Cardiac fibroblast (primary cell): ENCODE data around the gene REN.

Experiments used
- DNase-seq, 2 donors: peaks; one replicate each; pipeline versions ENCODE4 v3.0.0 to v3.0.0-alpha.2; 2010; ENCODE audit warnings: low read depth in 2 of 2
- H3K4me3 ChIP-seq, 2 donors: replicated peaks in 1 of 2; 1 replicate in 1 of 2; 2 replicates in 1 of 2; pipeline ENCODE4 v1.5.1; 2011; ENCODE audit warnings: low read depth in 2 of 2, low read length in 2 of 2, mild to moderate bottlenecking in 2 of 2, moderate library complexity in 1 of 2
- CTCF ChIP-seq: IDR thresholded peaks from one replicate; pipeline ENCODE4 v1.5.1; 2011; ENCODE audit warnings: low read depth, mild to moderate bottlenecking, low read length, inconsistent platforms

The REN gene

GRCh38 chr1:204136814-204137213, 29.3 kb downstream of the REN start:
- DNase-seq, result no peak
- no peak overlapping the region for H3K4me3 ChIP-seq
- TF ChIP-seq CTCF, result no peak

- TF ChIP-seq CTCF, result no peak
- DNase-seq, result no peak
- no peak overlapping the region for H3K4me3 ChIP-seq
Observed at GRCh38 chr1:204134103-204134502, 32.0 kb downstream of the REN start.

GRCh38 chr1:204132718-204133117, 33.4 kb downstream of the REN start:
- H3K4me3 ChIP-seq, result no peak overlapping the region
- DNase-seq, result no peak
- TF ChIP-seq CTCF, result no peak

- TF ChIP-seq CTCF, result no peak
- no peak overlapping the region for H3K4me3 ChIP-seq
- DNase-seq, result no peak
Observed at GRCh38 chr1:204131978-204132377, 34.2 kb downstream of the REN start.

- no peak overlapping the region for H3K4me3 ChIP-seq
- peak; percentile 88 to 90 for DNase-seq
- peak; percentile 32 for TF ChIP-seq CTCF
Observed at GRCh38 chr1:204130981-204131892, 34.9 kb downstream of the REN start.

GRCh38 chr1:204130178-204130577, 36.0 kb downstream of the REN start:
- no peak for TF ChIP-seq CTCF
- DNase-seq, result no peak
- no peak overlapping the region for H3K4me3 ChIP-seq
